HCT116 (cell line): Measurements from ENCODE around the gene GMDS. TPM values are rescaled to one million over a fixed set of nuclear protein-coding genes. Genes with fewer than 3 reads are reported as not detected.

Experiments used
- ATAC-seq: fragments of 200-7000 bp; cut with Tn5 transposase; 2 replicates; pipeline ENCODE4 v1.9.1; 2020; ENCODE audit warnings: mild to moderate bottlenecking, moderate library complexity
- BruUV-seq: library from RNA; stranded (reverse); fragments of 400-500 nt; replicated peaks from 2 replicates; lab custom pipeline; 2021; lab: Mats Ljungman, UMichigan
- CTCF ChIA-PET: fragments of 300-600 bp; sonication (Branson Sonifier 250); formaldehyde crosslinking; loops from one replicate; lab custom pipeline; 2021; ENCODE audit warnings: antibody characterized with exemption; lab: Charles Lee
- POLR2A ChIA-PET: fragments of 300-600, 350-600 bp; sonication (Branson Sonifier 250); formaldehyde crosslinking; loops from one replicate; lab custom pipeline; 2021; ENCODE audit warnings: antibody characterized with exemption; lab: Charles Lee
- RAD21 ChIA-PET, 2 experiments: fragments of 300-600 bp; sonication (Branson Sonifier 250); formaldehyde crosslinking; loops; one replicate each; lab custom pipeline; 2023; ENCODE audit warnings: low total read pairs in 2 of 2; ENCODE audit not compliant: uncharacterized antibody in 2 of 2, unreplicated experiment in 2 of 2, low non-redundant PET in 1 of 2; lab: Charles Lee
- DNase-seq: peaks from one replicate; pipeline ENCODE4 v3.0.0-alpha.2; 2010; ENCODE audit warnings: low read depth, low spot score
- H2AFZ ChIP-seq: fragments of 200-600 bp; shearing (Covaris generic), sonication (generic); 2 replicates; pipeline ENCODE4 v1.6.1; 2017; ENCODE audit warnings: low read depth, mixed run types, mixed read lengths, antibody characterized with exemption, low read length; ENCODE audit not compliant: poor library complexity, severe bottlenecking
- H3K27ac ChIP-seq: 2 replicates; pipeline ENCODE4 v1.5.1; 2012; ENCODE audit warnings: low read depth, low read length
- H3K27me3 ChIP-seq: fragments of 200-600 bp; sonication (generic); 2 replicates; pipeline ENCODE4 v1.6.1; 2016; ENCODE audit warnings: mixed run types, low read length, mixed read lengths; ENCODE audit not compliant: insufficient read depth
- H3K36me3 ChIP-seq, 2 experiments: fragments of 200-500 bp in 1 of 2; fragments of 200-600 bp in 1 of 2; sonication (Bioruptor generic) in 1 of 2; sonication (generic) in 1 of 2; 2 replicates each; pipeline versions ENCODE4 v1.5.1 to v1.6.1; 2014 to 2016; ENCODE audit warnings: low read length in 2 of 2, inconsistent platforms in 1 of 2, mixed read lengths in 1 of 2, mixed run types in 1 of 2; ENCODE audit not compliant: insufficient read depth in 2 of 2, control insufficient read depth in 1 of 2
- H3K4me1 ChIP-seq, 2 experiments: fragments of 200-600 bp in 1 of 2; sonication (generic) in 1 of 2; 2 replicates each; pipeline versions ENCODE4 v1.5.1 to v1.6.1; 2012 to 2017; ENCODE audit warnings: low read length in 2 of 2, inconsistent platforms in 1 of 2, mild to moderate bottlenecking in 1 of 2, mixed read lengths in 1 of 2, mixed run types in 1 of 2, moderate library complexity in 1 of 2; ENCODE audit not compliant: insufficient read depth in 2 of 2, control insufficient read depth in 1 of 2
- H3K4me2 ChIP-seq: fragments of 200-600 bp; sonication (generic); 2 replicates; pipeline ENCODE4 v1.6.1; 2017; ENCODE audit warnings: mixed run types, low read length, mixed read lengths
- H3K4me3 ChIP-seq, 2 experiments: fragments of 200-600 bp in 1 of 2; sonication (generic) in 1 of 2; replicated peaks in 1 of 2; 2 replicates each; pipeline ENCODE4 v1.5.1; 2011 to 2016; ENCODE audit warnings: low read length in 2 of 2, control low read depth in 1 of 2, low read depth in 1 of 2, mild to moderate bottlenecking in 1 of 2, mixed read lengths in 1 of 2, mixed run types in 1 of 2
- H3K79me2 ChIP-seq: fragments of 200-600 bp; sonication (generic); 2 replicates; pipeline ENCODE4 v1.6.1; 2017; ENCODE audit warnings: mild to moderate bottlenecking, mixed run types, low read length, moderate library complexity, mixed read lengths; ENCODE audit not compliant: insufficient read depth
- H3K9ac ChIP-seq: fragments of 200-600 bp; sonication (generic); 2 replicates; pipeline ENCODE4 v1.6.1; 2016; ENCODE audit warnings: low read length, mixed read lengths
- H3K9me2 ChIP-seq: fragments of 200-600 bp; sonication (generic), shearing (Covaris generic); 2 replicates; pipeline ENCODE4 v1.6.1; 2017; ENCODE audit warnings: mixed run types, mild to moderate bottlenecking, moderate library complexity; ENCODE audit not compliant: insufficient read depth
- H3K9me3 ChIP-seq, 2 experiments: fragments of 200-500 bp in 1 of 2; fragments of 200-600 bp in 1 of 2; sonication (Bioruptor generic) in 1 of 2; sonication (generic) in 1 of 2; 2 replicates each; pipeline ENCODE4 v1.6.1; 2014 to 2017; ENCODE audit warnings: low read length in 2 of 2, mixed read lengths in 2 of 2, inconsistent platforms in 1 of 2, low read depth in 1 of 2, mild to moderate bottlenecking in 1 of 2, mixed run types in 1 of 2, moderate library complexity in 1 of 2; ENCODE audit not compliant: control insufficient read depth in 1 of 2, insufficient read depth in 1 of 2
- H4K20me1 ChIP-seq: fragments of 200-600 bp; sonication (generic), shearing (Covaris generic); 2 replicates; pipeline ENCODE4 v1.6.1; 2017; ENCODE audit warnings: mixed run types, mild to moderate bottlenecking, moderate library complexity; ENCODE audit not compliant: insufficient read depth
- CBX3 ChIP-seq: IDR thresholded peaks from 2 replicates; pipeline ENCODE4 v1.6.1; 2012; ENCODE audit warnings: low read depth
- CEBPB ChIP-seq: IDR thresholded peaks from 2 replicates; pipeline ENCODE4 v1.6.1; 2012; ENCODE audit warnings: low read depth
- EGR1 ChIP-seq: IDR thresholded peaks from 2 replicates; pipeline ENCODE4 v1.6.1; 2012; ENCODE audit warnings: low read depth
- ELF1 ChIP-seq: IDR thresholded peaks from 2 replicates; pipeline ENCODE4 v1.6.1; 2012; ENCODE audit warnings: low read depth, borderline replicate concordance
- EZH2 ChIP-seq: fragments of 200-600 bp; sonication (generic); IDR thresholded peaks from 2 replicates; pipeline ENCODE4 v1.6.1; 2017; ENCODE audit warnings: antibody characterized with exemption, mixed run types
- EZH2phosphoT487 ChIP-seq: fragments of 200-600 bp; IDR thresholded peaks from 2 replicates; pipeline ENCODE4 v1.6.1; 2018; ENCODE audit warnings: antibody characterized with exemption, borderline replicate concordance
- FOSL1 ChIP-seq: IDR thresholded peaks from 2 replicates; pipeline ENCODE4 v1.6.1; 2012; ENCODE audit warnings: low read depth
- POLR2AphosphoS5 ChIP-seq: IDR thresholded peaks from 2 replicates; pipeline ENCODE4 v1.6.1; 2011; ENCODE audit warnings: mild to moderate bottlenecking, low read depth, low read length, moderate library complexity
- RAD21 ChIP-seq: IDR thresholded peaks from 2 replicates; pipeline ENCODE4 v1.6.1; 2012; ENCODE audit warnings: low read depth, mild to moderate bottlenecking
- SIN3A ChIP-seq: IDR thresholded peaks from 2 replicates; pipeline ENCODE4 v1.6.1; 2012; ENCODE audit warnings: low read depth
- SRF ChIP-seq: IDR thresholded peaks from 2 replicates; pipeline ENCODE4 v1.6.1; 2012; ENCODE audit warnings: low read depth
- TCF7L2 ChIP-seq: IDR thresholded peaks from 2 replicates; pipeline ENCODE4 v1.7.0; 2011; ENCODE audit warnings: borderline replicate concordance, inconsistent platforms; ENCODE audit not compliant: insufficient read depth, insufficient read length; ENCODE audit errors: extremely low read depth
- YY1 ChIP-seq: IDR thresholded peaks from 2 replicates; pipeline ENCODE4 v1.6.1; 2011; ENCODE audit warnings: low read length, low read depth, moderate library complexity, mild to moderate bottlenecking; ENCODE audit not compliant: insufficient replicate concordance; ENCODE audit errors: extremely low read depth
- intact Hi-C: fragments of 100-400 bp; cut with micrococcal nuclease; formaldehyde crosslinking; loops from 2 replicates; pipeline ENCODE4 v1.10.0; 2022
- total RNA-seq: library from RNA; stranded (reverse); gene quantifications from one replicate; pipeline ENCODE4 v1.2.1, GENCODE V29; 2021; ENCODE audit not compliant: unreplicated experiment
- TF ChIP-seq, protein P1 (sequence below): IDR thresholded peaks from 2 replicates; pipeline ENCODE4 v1.6.1; 2012

Gene GMDS
- total RNA-seq, 1 experiment from 2014 or later = 34.4 TPM

DNA sequence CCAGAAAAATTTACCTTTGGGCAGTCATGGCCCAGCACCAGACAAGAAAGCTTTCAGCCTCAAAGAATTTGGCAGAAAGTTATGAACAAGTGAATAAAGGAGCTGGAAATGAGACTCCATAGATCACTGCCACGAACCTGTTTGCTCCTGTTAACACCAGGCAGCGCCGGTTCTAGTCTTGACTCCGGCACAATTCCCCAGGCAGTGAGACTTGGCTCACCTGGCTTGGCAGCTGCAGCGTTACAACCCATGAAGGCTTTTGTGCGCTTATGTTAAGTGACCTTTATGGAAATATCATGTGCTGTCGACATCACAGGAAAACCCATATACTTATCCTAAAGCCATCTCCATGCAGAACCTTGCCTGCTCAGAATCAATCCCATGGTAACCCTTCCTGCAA, 657.9 kb downstream of the GMDS start:
- ATAC-seq = no peak
- BruUV-seq = no TSS peak
- no peaks in the 10 kb centered on the region for H3K36me3 ChIP-seq
- CTCF ChIA-PET = no interaction called here
- POLR2A ChIA-PET = no interaction called here
- 0 out of 2 replicates have a peak, but pooled peaks cover 3% of the 10 kb centered on the region for H3K27me3 ChIP-seq
- no peak overlapping the region for H3K4me3 ChIP-seq
- DNase-seq = no peak
- no peaks in the 10 kb centered on the region for H4K20me1 ChIP-seq
- H3K4me2 ChIP-seq = no peak overlapping the region
- RAD21 ChIA-PET = no interaction called here
- H3K4me1 ChIP-seq = no peaks in the 10 kb centered on the region
- TF ChIP-seq EGR1 (no peak), CBX3 (no peak), EZH2phosphoT487 (no peak), SIN3A (no peak), RAD21 (no peak), TCF7L2 (no peak), EZH2 (no peak), CEBPB (no peak), POLR2AphosphoS5 (no peak), FOSL1 (no peak), ELF1 (no peak), SRF (no peak), YY1 (no peak)
- TF ChIP-seq, protein P1, sequence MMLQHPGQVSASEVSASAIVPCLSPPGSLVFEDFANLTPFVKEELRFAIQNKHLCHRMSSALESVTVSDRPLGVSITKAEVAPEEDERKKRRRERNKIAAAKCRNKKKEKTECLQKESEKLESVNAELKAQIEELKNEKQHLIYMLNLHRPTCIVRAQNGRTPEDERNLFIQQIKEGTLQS = no peak
- H3K79me2 ChIP-seq = no peaks in the 10 kb centered on the region
- H2AFZ ChIP-seq = no peak overlapping the region
- intact Hi-C loops = no loop called here
- H3K9ac ChIP-seq = no peak overlapping the region
- no peak overlapping the region for H3K27ac ChIP-seq
- H3K9me3 ChIP-seq = no peaks in the 10 kb centered on the region
- H3K9me2 ChIP-seq = no peaks in the 10 kb centered on the region
